Measurements from ENCODE around the gene GAP43. TPM values are rescaled to one million over a fixed set of nuclear protein-coding genes. Genes with fewer than 3 reads are reported as not detected.
A peak's percentile ranks its signal among the peaks of the same experiment; 100 is the strongest.

GAP43 gene
- total RNA-seq, 2 experiments from 2014 or later, result 0.17 TPM; not detected in 1

- no peaks in the 10 kb centered on the region for H3K4me1 Mint-ChIP-seq (ENCODE audit: low read depth)
- intact Hi-C loops (cut with micrococcal nuclease), result no loop called here
- H3K27ac Mint-ChIP-seq, result no peak overlapping the region
- H3K4me3 Mint-ChIP-seq, result no peak overlapping the region
- no peaks in the 10 kb centered on the region for H3K36me3 Mint-ChIP-seq (ENCODE audit: low read depth)
- peaks cover 16% of the 10 kb centered on the region for H3K27me3 Mint-ChIP-seq (ENCODE audit: low read depth)
- DNase-seq, result no peak
- H3K9me3 Mint-ChIP-seq, result no peaks in the 10 kb centered on the region
- CTCF ChIA-PET, result no interaction called here
Observed at GRCh38 chr3:115633467-115633866, 10.2 kb downstream of the GAP43 start.

GRCh38 chr3:115634052-115634451 lies 10.7 kb downstream of the GAP43 start:
- no peak overlapping the region for H3K27ac Mint-ChIP-seq
- peaks cover 16% of the 10 kb centered on the region for H3K27me3 Mint-ChIP-seq (ENCODE audit: low read depth)
- no peak overlapping the region for H3K4me3 Mint-ChIP-seq
- H3K4me1 Mint-ChIP-seq (ENCODE audit: low read depth), result no peaks in the 10 kb centered on the region
- intact Hi-C loops (cut with micrococcal nuclease), result no loop called here
- no peaks in the 10 kb centered on the region for H3K9me3 Mint-ChIP-seq
- CTCF ChIA-PET, result interaction anchor here (1.2 kb wide), 1 partner anchor 17 kb away, joined by 3 read pairs; no protein-coding TSS in a partner anchor
- H3K36me3 Mint-ChIP-seq (ENCODE audit: low read depth), result no peaks in the 10 kb centered on the region
- DNase-seq, result no peak

GRCh38 chr3:115635406-115635805 lies 12.1 kb downstream of the GAP43 start:
- Mint-ChIP-seq H3K4me1 (ENCODE audit: low read depth) (no peaks in the 10 kb centered on the region), H3K36me3 (ENCODE audit: low read depth) (no peaks in the 10 kb centered on the region), H3K27ac (no peak overlapping the region), H3K4me3 (no peak overlapping the region), H3K27me3 (ENCODE audit: low read depth) (peaks cover 16% of the 10 kb centered on the region), H3K9me3 (no peaks in the 10 kb centered on the region)
- CTCF ChIA-PET, result interaction anchor here (0.8 to 1.2 kb wide), 2 partner anchors 11 to 19 kb away, joined by 3 to 7 read pairs; no protein-coding TSS in a partner anchor
- no peak for DNase-seq
- intact Hi-C loops (cut with micrococcal nuclease), result no loop called here

- H3K4me1 Mint-ChIP-seq (ENCODE audit: low read depth), result no peaks in the 10 kb centered on the region
- H3K4me3 Mint-ChIP-seq, result no peak overlapping the region
- H3K36me3 Mint-ChIP-seq (ENCODE audit: low read depth), result no peaks in the 10 kb centered on the region
- no peak for DNase-seq
- peaks cover 12% of the 10 kb centered on the region for H3K27me3 Mint-ChIP-seq (ENCODE audit: low read depth)
- CTCF ChIA-PET, result no interaction called here
- intact Hi-C loops (cut with micrococcal nuclease), result no loop called here
- H3K9me3 Mint-ChIP-seq, result no peaks in the 10 kb centered on the region
- no peak overlapping the region for H3K27ac Mint-ChIP-seq
Observed at GRCh38 chr3:115638241-115638640, 14.9 kb downstream of the GAP43 start.

GRCh38 chr3:115638991-115639390 lies 15.7 kb downstream of the GAP43 start:
- H3K4me1 Mint-ChIP-seq (ENCODE audit: low read depth), result no peaks in the 10 kb centered on the region
- H3K9me3 Mint-ChIP-seq, result no peaks in the 10 kb centered on the region
- no peak overlapping the region for H3K27ac Mint-ChIP-seq
- intact Hi-C loops (cut with micrococcal nuclease), result no loop called here
- H3K36me3 Mint-ChIP-seq (ENCODE audit: low read depth), result no peaks in the 10 kb centered on the region
- CTCF ChIA-PET, result no interaction called here
- DNase-seq, result no peak
- H3K27me3 Mint-ChIP-seq (ENCODE audit: low read depth), result peaks cover 9% of the 10 kb centered on the region
- H3K4me3 Mint-ChIP-seq, result no peak overlapping the region

GRCh38 chr3:115644391-115644790 lies 21.1 kb downstream of the GAP43 start:
- H3K9me3 Mint-ChIP-seq, result no peaks in the 10 kb centered on the region
- no peak overlapping the region for H3K4me3 Mint-ChIP-seq
- DNase-seq, result no peak
- CTCF ChIA-PET, result no interaction called here
- peaks cover 18% of the 10 kb centered on the region for H3K27me3 Mint-ChIP-seq (ENCODE audit: low read depth)
- H3K4me1 Mint-ChIP-seq (ENCODE audit: low read depth), result no peaks in the 10 kb centered on the region
- H3K27ac Mint-ChIP-seq, result no peak overlapping the region
- intact Hi-C loops (cut with micrococcal nuclease), result no loop called here
- no peaks in the 10 kb centered on the region for H3K36me3 Mint-ChIP-seq (ENCODE audit: low read depth)

- intact Hi-C loops (cut with micrococcal nuclease), result no loop called here
- Mint-ChIP-seq H3K9me3 (no peaks in the 10 kb centered on the region), H3K27ac (no peak overlapping the region), H3K36me3 (ENCODE audit: low read depth) (no peaks in the 10 kb centered on the region), H3K27me3 (ENCODE audit: low read depth) (peaks cover 21% of the 10 kb centered on the region), H3K4me3 (no peak overlapping the region), H3K4me1 (ENCODE audit: low read depth) (no peaks in the 10 kb centered on the region)
- no peak for DNase-seq
- CTCF ChIA-PET, result interaction anchor here (0.7 kb wide), 1 partner anchor 10 kb away, joined by 7 read pairs; no protein-coding TSS in a partner anchor
Observed at GRCh38 chr3:115646027-115646690, 22.8 kb downstream of the GAP43 start.

- intact Hi-C loops (cut with micrococcal nuclease), result no loop called here
- Mint-ChIP-seq H3K4me3 (no peak overlapping the region), H3K27me3 (ENCODE audit: low read depth) (peaks cover 22% of the 10 kb centered on the region), H3K36me3 (ENCODE audit: low read depth) (no peaks in the 10 kb centered on the region), H3K4me1 (ENCODE audit: low read depth) (no peaks in the 10 kb centered on the region), H3K27ac (no peak overlapping the region), H3K9me3 (no peaks in the 10 kb centered on the region)
- DNase-seq, result no peak
- CTCF ChIA-PET, result no interaction called here
Observed at GRCh38 chr3:115648559-115648958, 25.2 kb downstream of the GAP43 start.

- peaks cover 3% of the 10 kb centered on the region for H3K4me1 Mint-ChIP-seq (ENCODE audit: low read depth)
- intact Hi-C loops (cut with micrococcal nuclease), result no loop called here
- DNase-seq, result no peak
- H3K36me3 Mint-ChIP-seq (ENCODE audit: low read depth), result no peaks in the 10 kb centered on the region
- peaks cover 17% of the 10 kb centered on the region for H3K27me3 Mint-ChIP-seq (ENCODE audit: low read depth)
- no peaks in the 10 kb centered on the region for H3K9me3 Mint-ChIP-seq
- CTCF ChIA-PET, result no interaction called here
- H3K27ac Mint-ChIP-seq, result no peak overlapping the region
- no peak overlapping the region for H3K4me3 Mint-ChIP-seq
Observed at GRCh38 chr3:115651087-115651486, 27.8 kb downstream of the GAP43 start.

GRCh38 chr3:115651599-115651998 lies 28.3 kb downstream of the GAP43 start:
- intact Hi-C loops (cut with micrococcal nuclease), result no loop called here
- CTCF ChIA-PET, result no interaction called here
- Mint-ChIP-seq H3K4me3 (no peak overlapping the region), H3K27me3 (ENCODE audit: low read depth) (peaks cover 17% of the 10 kb centered on the region), H3K27ac (no peak overlapping the region), H3K4me1 (ENCODE audit: low read depth) (peaks cover 5% of the 10 kb centered on the region), H3K9me3 (no peaks in the 10 kb centered on the region), H3K36me3 (ENCODE audit: low read depth) (no peaks in the 10 kb centered on the region)
- no peak for DNase-seq

- H3K27ac Mint-ChIP-seq, result no peak overlapping the region
- H3K27me3 Mint-ChIP-seq (ENCODE audit: low read depth), result peaks cover 17% of the 10 kb centered on the region
- peaks cover 13% of the 10 kb centered on the region for H3K4me1 Mint-ChIP-seq (ENCODE audit: low read depth)
- no peak overlapping the region for H3K4me3 Mint-ChIP-seq
- no peaks in the 10 kb centered on the region for H3K36me3 Mint-ChIP-seq (ENCODE audit: low read depth)
- CTCF ChIA-PET, result no interaction called here
- no peak for DNase-seq
- intact Hi-C loops (cut with micrococcal nuclease), result no loop called here
- no peaks in the 10 kb centered on the region for H3K9me3 Mint-ChIP-seq
Observed at GRCh38 chr3:115652738-115653137, 29.4 kb downstream of the GAP43 start.

- Mint-ChIP-seq H3K27ac (peak overlapping the region; percentile 41), H3K36me3 (ENCODE audit: low read depth) (peaks cover 1% of the 10 kb centered on the region), H3K27me3 (ENCODE audit: low read depth) (peaks cover 10% of the 10 kb centered on the region), H3K4me1 (ENCODE audit: low read depth) (peaks cover 30% of the 10 kb centered on the region), H3K9me3 (no peaks in the 10 kb centered on the region), H3K4me3 (no peak overlapping the region)
- intact Hi-C loops (cut with micrococcal nuclease), result loop anchor here (5.0 kb wide), 2 partner anchors 1149 to 1909 kb away; partner anchors contain the start of genes ATP6V1A and NAA50
- CTCF ChIA-PET, result no interaction called here
- no peak for DNase-seq
Observed at GRCh38 chr3:115655761-115656282, 32.5 kb downstream of the GAP43 start.

GRCh38 chr3:115657168-115657567 lies 33.9 kb downstream of the GAP43 start:
- CTCF ChIA-PET, result interaction anchor here (0.8 to 1.4 kb wide), 3 partner anchors 37 to 493 kb away, joined by 3 to 4 read pairs (median 4); no protein-coding TSS in a partner anchor
- Mint-ChIP-seq H3K4me1 (ENCODE audit: low read depth) (peaks cover 34% of the 10 kb centered on the region), H3K27ac (peak overlapping the region; percentile 76), H3K9me3 (no peaks in the 10 kb centered on the region), H3K27me3 (ENCODE audit: low read depth) (peaks cover 8% of the 10 kb centered on the region), H3K4me3 (peak overlapping the region; percentile 38), H3K36me3 (ENCODE audit: low read depth) (peaks cover 1% of the 10 kb centered on the region)
- DNase-seq, result no peak
- intact Hi-C loops (cut with micrococcal nuclease), result loop anchor here (5.0 kb wide), 2 partner anchors 1150 to 1910 kb away; partner anchors contain the start of genes ATP6V1A and NAA50

Measured in activated naive CD4-positive, alpha-beta T cell treated with anti-CD3 and anti-CD28 coated beads for 36 hours (primary cell).